HEK293 (cell line): ENCODE results near the gene ADNP.
A peak's percentile ranks its signal among the peaks of the same experiment; 100 is the strongest.

ENCODE experiments used
- GFI1B ChIP-seq: fragments of 450-650 bp; formaldehyde crosslinking; IDR thresholded peaks from 2 replicates; pipeline ENCODE4 v1.5.1; 2016; ENCODE audit warnings: missing biosample characterization, missing genetic modification characterization
- GLI4 ChIP-seq: fragments of 450-650 bp; formaldehyde crosslinking; IDR thresholded peaks from 2 replicates; pipeline ENCODE4 v1.5.1; 2016; ENCODE audit warnings: missing biosample characterization, missing genetic modification characterization
- KLF7 ChIP-seq: fragments of 450-650 bp; formaldehyde crosslinking; IDR thresholded peaks from 2 replicates; pipeline ENCODE4 v1.5.1; 2016; ENCODE audit warnings: missing biosample characterization, missing genetic modification characterization, borderline replicate concordance
- KLF8 ChIP-seq: fragments of 450-650 bp; formaldehyde crosslinking; IDR thresholded peaks from 2 replicates; pipeline ENCODE4 v1.5.1; 2016; ENCODE audit warnings: missing biosample characterization, missing genetic modification characterization
- SETDB1 ChIP-seq: IDR thresholded peaks from one replicate; pipeline ENCODE4 v1.6.1; 2017; ENCODE audit warnings: mild to moderate bottlenecking, low read length, moderate library complexity, mixed read lengths; ENCODE audit not compliant: insufficient read length
- TRIM28 ChIP-seq: IDR thresholded peaks from 2 replicates; pipeline ENCODE4 v1.6.1; 2011; ENCODE audit warnings: low read length, control low read depth, borderline replicate concordance
- ZBTB1 ChIP-seq: fragments of 450-650 bp; formaldehyde crosslinking; IDR thresholded peaks from 2 replicates; pipeline ENCODE4 v1.5.1; 2016; ENCODE audit warnings: missing biosample characterization, missing genetic modification characterization
- ZBTB7A ChIP-seq: fragments of 450-650 bp; formaldehyde crosslinking; IDR thresholded peaks from 2 replicates; pipeline ENCODE4 v1.5.1; 2016; ENCODE audit warnings: low read depth, missing biosample characterization, missing genetic modification characterization
- ZEB2 ChIP-seq: fragments of 450-650 bp; formaldehyde crosslinking; IDR thresholded peaks from 2 replicates; pipeline ENCODE4 v1.5.1; 2016; ENCODE audit warnings: missing biosample characterization, missing genetic modification characterization
- ZFP37 ChIP-seq: fragments of 450-650 bp; formaldehyde crosslinking; IDR thresholded peaks from 2 replicates; pipeline ENCODE4 v1.5.1; 2016; ENCODE audit warnings: missing biosample characterization, missing genetic modification characterization
- ZNF202 ChIP-seq: fragments of 450-650 bp; formaldehyde crosslinking; IDR thresholded peaks from 2 replicates; pipeline ENCODE4 v1.5.1; 2016; ENCODE audit warnings: missing biosample characterization, missing genetic modification characterization, borderline replicate concordance
- ZNF214 ChIP-seq: fragments of 450-650 bp; formaldehyde crosslinking; IDR thresholded peaks from 2 replicates; pipeline ENCODE4 v1.5.1; 2017; ENCODE audit warnings: missing biosample characterization, mild to moderate bottlenecking, missing genetic modification characterization, borderline replicate concordance
- ZNF221 ChIP-seq: fragments of 450-650 bp; formaldehyde crosslinking; IDR thresholded peaks from 2 replicates; pipeline ENCODE4 v1.5.1; 2017; ENCODE audit warnings: missing biosample characterization, missing genetic modification characterization, borderline replicate concordance
- ZNF223 ChIP-seq: fragments of 450-650 bp; formaldehyde crosslinking; IDR thresholded peaks from 2 replicates; pipeline ENCODE4 v1.5.1; 2016; ENCODE audit warnings: missing biosample characterization, missing genetic modification characterization
- ZNF544 ChIP-seq: fragments of 450-650 bp; formaldehyde crosslinking; IDR thresholded peaks from 2 replicates; pipeline ENCODE4 v1.5.0; 2017; ENCODE audit warnings: missing biosample characterization, missing genetic modification characterization
- ZNF610 ChIP-seq: fragments of 450-650 bp; formaldehyde crosslinking; IDR thresholded peaks from 2 replicates; pipeline ENCODE4 v1.5.1; 2016; ENCODE audit warnings: missing biosample characterization, missing genetic modification characterization, borderline replicate concordance
- ZNF624 ChIP-seq: fragments of 450-650 bp; formaldehyde crosslinking; IDR thresholded peaks from 2 replicates; pipeline ENCODE4 v1.5.1; 2017; ENCODE audit warnings: missing biosample characterization, missing genetic modification characterization
- ZNF707 ChIP-seq: fragments of 450-650 bp; formaldehyde crosslinking; IDR thresholded peaks from 2 replicates; pipeline ENCODE4 v1.5.1; 2016; ENCODE audit warnings: missing biosample characterization, missing genetic modification characterization
- ZNF747 ChIP-seq: fragments of 450-650 bp; formaldehyde crosslinking; IDR thresholded peaks from 2 replicates; pipeline ENCODE4 v1.5.1; 2016; ENCODE audit warnings: missing biosample characterization, missing genetic modification characterization
- ZNF776 ChIP-seq: fragments of 450-650 bp; formaldehyde crosslinking; IDR thresholded peaks from 2 replicates; pipeline ENCODE4 v1.5.0; 2017; ENCODE audit warnings: missing biosample characterization, missing genetic modification characterization, borderline replicate concordance
- TF ChIP-seq, protein P1 (sequence below): fragments of 450-650 bp; formaldehyde crosslinking; IDR thresholded peaks from 2 replicates; pipeline ENCODE4; 2016; ENCODE audit warnings: missing biosample characterization, missing genetic modification characterization
- TF ChIP-seq, protein P2 (sequence below): fragments of 450-650 bp; formaldehyde crosslinking; IDR thresholded peaks from 2 replicates; pipeline ENCODE4 v1.5.1; 2016; ENCODE audit warnings: missing biosample characterization, missing genetic modification characterization, low read depth
- TF ChIP-seq, protein P3 (sequence below): fragments of 450-650 bp; formaldehyde crosslinking; IDR thresholded peaks from 2 replicates; pipeline ENCODE4 v1.5.1; 2016; ENCODE audit warnings: missing biosample characterization, missing genetic modification characterization, low read depth
- TF ChIP-seq, protein P4 (sequence below): fragments of 450-650 bp; formaldehyde crosslinking; IDR thresholded peaks from 2 replicates; pipeline ENCODE4 v1.5.1; 2016; ENCODE audit warnings: missing biosample characterization, missing genetic modification characterization
- TF ChIP-seq, protein P5 (sequence below): fragments of 450-650 bp; formaldehyde crosslinking; IDR thresholded peaks from 2 replicates; pipeline ENCODE4 v1.5.1; 2016; ENCODE audit warnings: missing biosample characterization, missing genetic modification characterization
- TF ChIP-seq, protein P6 (sequence below): fragments of 450-650 bp; formaldehyde crosslinking; IDR thresholded peaks from 2 replicates; pipeline ENCODE4 v1.5.1; 2016; ENCODE audit warnings: missing biosample characterization, missing genetic modification characterization, borderline replicate concordance

Gene ADNP

DNA sequence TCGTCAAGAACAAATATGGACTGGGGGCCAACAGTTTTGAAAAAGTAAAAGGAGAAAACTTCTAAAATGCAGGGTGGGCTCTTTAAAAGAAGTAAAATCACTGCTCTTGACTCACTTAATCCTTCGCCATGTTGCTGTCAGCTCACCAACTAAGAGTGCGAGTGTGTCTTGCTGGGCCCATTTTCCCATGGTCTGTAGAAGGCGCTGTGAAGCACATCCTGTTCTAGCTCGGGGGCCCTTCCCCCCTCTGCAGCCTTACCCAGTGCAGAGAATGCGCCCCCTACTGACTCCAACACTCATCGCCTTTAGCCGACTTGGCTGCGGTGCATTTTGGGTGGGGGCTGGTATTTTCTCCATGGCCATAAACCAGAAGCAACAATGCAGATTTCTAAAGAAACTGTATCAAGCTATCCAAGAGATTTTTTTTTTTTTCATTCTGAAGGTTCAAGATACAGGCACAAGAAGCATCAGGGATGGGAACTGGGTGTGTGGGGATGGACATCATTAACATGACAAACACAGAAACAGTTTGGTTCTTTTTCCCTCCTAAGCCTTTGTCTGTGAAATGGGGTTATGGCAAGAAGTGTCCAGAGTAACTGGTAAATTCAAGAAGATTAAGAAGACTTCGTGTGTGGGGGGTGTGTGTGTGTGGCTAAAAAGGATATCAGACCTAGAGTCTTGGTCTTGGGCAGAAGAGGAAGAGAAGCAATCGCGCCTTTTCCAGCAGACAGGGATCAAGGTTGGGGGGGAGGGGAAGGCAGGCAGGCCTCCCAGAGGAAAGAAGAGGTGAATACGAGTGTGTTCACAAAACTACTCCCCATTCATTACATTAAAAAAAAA is 1.7 kb downstream of the ADNP start (continued):
- TF ChIP-seq, protein P1, sequence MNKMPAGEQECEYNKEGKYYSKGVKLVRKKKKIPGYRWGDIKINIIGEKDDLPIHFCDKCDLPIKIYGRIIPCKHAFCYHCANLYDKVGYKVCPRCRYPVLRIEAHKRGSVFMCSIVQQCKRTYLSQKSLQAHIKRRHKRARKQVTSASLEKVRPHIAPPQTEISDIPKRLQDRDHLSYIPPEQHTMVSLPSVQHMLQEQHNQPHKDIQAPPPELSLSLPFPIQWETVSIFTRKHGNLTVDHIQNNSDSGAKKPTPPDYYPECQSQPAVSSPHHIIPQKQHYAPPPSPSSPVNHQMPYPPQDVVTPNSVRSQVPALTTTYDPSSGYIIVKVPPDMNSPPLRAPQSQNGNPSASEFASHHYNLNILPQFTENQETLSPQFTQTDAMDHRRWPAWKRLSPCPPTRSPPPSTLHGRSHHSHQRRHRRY: no peak
- 0 out of 2 replicates have a peak, but pooled peaks have one; percentile 23 for TF ChIP-seq ZBTB7A (tag by site-specific recombination)
- no peak for TF ChIP-seq SETDB1
- TF ChIP-seq KLF8: peak; percentile 77
- TF ChIP-seq ZNF221 (tag by site-specific recombination): no peak
- TF ChIP-seq, protein P2, sequence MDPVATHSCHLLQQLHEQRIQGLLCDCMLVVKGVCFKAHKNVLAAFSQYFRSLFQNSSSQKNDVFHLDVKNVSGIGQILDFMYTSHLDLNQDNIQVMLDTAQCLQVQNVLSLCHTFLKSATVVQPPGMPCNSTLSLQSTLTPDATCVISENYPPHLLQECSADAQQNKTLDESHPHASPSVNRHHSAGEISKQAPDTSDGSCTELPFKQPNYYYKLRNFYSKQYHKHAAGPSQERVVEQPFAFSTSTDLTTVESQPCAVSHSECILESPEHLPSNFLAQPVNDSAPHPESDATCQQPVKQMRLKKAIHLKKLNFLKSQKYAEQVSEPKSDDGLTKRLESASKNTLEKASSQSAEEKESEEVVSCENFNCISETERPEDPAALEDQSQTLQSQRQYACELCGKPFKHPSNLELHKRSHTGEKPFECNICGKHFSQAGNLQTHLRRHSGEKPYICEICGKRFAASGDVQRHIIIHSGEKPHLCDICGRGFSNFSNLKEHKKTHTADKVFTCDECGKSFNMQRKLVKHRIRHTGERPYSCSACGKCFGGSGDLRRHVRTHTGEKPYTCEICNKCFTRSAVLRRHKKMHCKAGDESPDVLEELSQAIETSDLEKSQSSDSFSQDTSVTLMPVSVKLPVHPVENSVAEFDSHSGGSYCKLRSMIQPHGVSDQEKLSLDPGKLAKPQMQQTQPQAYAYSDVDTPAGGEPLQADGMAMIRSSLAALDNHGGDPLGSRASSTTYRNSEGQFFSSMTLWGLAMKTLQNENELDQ: no peak
- TF ChIP-seq, protein P3, sequence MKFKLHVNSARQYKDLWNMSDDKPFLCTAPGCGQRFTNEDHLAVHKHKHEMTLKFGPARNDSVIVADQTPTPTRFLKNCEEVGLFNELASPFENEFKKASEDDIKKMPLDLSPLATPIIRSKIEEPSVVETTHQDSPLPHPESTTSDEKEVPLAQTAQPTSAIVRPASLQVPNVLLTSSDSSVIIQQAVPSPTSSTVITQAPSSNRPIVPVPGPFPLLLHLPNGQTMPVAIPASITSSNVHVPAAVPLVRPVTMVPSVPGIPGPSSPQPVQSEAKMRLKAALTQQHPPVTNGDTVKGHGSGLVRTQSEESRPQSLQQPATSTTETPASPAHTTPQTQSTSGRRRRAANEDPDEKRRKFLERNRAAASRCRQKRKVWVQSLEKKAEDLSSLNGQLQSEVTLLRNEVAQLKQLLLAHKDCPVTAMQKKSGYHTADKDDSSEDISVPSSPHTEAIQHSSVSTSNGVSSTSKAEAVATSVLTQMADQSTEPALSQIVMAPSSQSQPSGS (tag by site-specific recombination): no peak
- no peak for TF ChIP-seq ZNF202 (tag by site-specific recombination)
- TF ChIP-seq ZBTB1 (tag by site-specific recombination): no peak
- TF ChIP-seq ZNF610 (tag by site-specific recombination): no peak
- TF ChIP-seq TRIM28: 0 out of 2 replicates have a peak, but pooled peaks have one; percentile 66
- no peak for TF ChIP-seq ZNF624 (tag by site-specific recombination)
- no peak for TF ChIP-seq ZNF747
- TF ChIP-seq ZNF707 (tag by site-specific recombination): no peak
- no peak for TF ChIP-seq GLI4 (tag by site-specific recombination)
- no peak for TF ChIP-seq ZNF776 (tag by site-specific recombination)
- TF ChIP-seq ZNF544: no peak
- TF ChIP-seq, protein P4, sequence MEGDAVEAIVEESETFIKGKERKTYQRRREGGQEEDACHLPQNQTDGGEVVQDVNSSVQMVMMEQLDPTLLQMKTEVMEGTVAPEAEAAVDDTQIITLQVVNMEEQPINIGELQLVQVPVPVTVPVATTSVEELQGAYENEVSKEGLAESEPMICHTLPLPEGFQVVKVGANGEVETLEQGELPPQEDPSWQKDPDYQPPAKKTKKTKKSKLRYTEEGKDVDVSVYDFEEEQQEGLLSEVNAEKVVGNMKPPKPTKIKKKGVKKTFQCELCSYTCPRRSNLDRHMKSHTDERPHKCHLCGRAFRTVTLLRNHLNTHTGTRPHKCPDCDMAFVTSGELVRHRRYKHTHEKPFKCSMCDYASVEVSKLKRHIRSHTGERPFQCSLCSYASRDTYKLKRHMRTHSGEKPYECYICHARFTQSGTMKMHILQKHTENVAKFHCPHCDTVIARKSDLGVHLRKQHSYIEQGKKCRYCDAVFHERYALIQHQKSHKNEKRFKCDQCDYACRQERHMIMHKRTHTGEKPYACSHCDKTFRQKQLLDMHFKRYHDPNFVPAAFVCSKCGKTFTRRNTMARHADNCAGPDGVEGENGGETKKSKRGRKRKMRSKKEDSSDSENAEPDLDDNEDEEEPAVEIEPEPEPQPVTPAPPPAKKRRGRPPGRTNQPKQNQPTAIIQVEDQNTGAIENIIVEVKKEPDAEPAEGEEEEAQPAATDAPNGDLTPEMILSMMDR: peak; percentile 96
- no peak for TF ChIP-seq ZNF214 (tag by site-specific recombination)
- 0 out of 2 replicates have a peak, but pooled peaks have one; percentile 46 for TF ChIP-seq ZFP37
- TF ChIP-seq, protein P5, sequence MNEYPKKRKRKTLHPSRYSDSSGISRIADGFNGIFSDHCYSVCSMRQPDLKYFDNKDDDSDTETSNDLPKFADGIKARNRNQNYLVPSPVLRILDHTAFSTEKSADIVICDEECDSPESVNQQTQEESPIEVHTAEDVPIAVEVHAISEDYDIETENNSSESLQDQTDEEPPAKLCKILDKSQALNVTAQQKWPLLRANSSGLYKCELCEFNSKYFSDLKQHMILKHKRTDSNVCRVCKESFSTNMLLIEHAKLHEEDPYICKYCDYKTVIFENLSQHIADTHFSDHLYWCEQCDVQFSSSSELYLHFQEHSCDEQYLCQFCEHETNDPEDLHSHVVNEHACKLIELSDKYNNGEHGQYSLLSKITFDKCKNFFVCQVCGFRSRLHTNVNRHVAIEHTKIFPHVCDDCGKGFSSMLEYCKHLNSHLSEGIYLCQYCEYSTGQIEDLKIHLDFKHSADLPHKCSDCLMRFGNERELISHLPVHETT (tag by site-specific recombination): peak; percentile 70
- no peak for TF ChIP-seq ZNF223 (tag by site-specific recombination)
- TF ChIP-seq GFI1B (tag by site-specific recombination): peak; percentile 39
- TF ChIP-seq KLF7 (tag by site-specific recombination): no peak
- TF ChIP-seq ZEB2: peak; percentile 67; the same call in 1 of the 2 replicates
- TF ChIP-seq, protein P6, sequence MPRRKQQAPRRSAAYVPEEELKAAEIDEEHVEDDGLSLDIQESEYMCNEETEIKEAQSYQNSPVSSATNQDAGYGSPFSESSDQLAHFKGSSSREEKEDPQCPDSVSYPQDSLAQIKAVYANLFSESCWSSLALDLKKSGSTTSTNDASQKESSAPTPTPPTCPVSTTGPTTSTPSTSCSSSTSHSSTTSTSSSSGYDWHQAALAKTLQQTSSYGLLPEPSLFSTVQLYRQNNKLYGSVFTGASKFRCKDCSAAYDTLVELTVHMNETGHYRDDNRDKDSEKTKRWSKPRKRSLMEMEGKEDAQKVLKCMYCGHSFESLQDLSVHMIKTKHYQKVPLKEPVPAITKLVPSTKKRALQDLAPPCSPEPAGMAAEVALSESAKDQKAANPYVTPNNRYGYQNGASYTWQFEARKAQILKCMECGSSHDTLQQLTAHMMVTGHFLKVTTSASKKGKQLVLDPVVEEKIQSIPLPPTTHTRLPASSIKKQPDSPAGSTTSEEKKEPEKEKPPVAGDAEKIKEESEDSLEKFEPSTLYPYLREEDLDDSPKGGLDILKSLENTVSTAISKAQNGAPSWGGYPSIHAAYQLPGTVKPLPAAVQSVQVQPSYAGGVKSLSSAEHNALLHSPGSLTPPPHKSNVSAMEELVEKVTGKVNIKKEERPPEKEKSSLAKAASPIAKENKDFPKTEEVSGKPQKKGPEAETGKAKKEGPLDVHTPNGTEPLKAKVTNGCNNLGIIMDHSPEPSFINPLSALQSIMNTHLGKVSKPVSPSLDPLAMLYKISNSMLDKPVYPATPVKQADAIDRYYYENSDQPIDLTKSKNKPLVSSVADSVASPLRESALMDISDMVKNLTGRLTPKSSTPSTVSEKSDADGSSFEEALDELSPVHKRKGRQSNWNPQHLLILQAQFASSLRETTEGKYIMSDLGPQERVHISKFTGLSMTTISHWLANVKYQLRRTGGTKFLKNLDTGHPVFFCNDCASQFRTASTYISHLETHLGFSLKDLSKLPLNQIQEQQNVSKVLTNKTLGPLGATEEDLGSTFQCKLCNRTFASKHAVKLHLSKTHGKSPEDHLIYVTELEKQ (tag by site-specific recombination): 0 out of 2 replicates have a peak, but pooled peaks have one; percentile 11
